NCI-H1417 (cell line): ENCODE data around the gene ST6GAL1.
A peak's percentile ranks its signal among the peaks of the same experiment; 100 is the strongest.
"Not testable (repeated sequence)": the region's sequence is repeated elsewhere in the genome, so short reads cannot be mapped to it uniquely, and the experiment has no call there.

Experiments
- DNase-seq, 3 experiments: peaks; one replicate each; lab custom pipeline; 2025; lab: John Stamatoyannopoulos, UW

Gene ST6GAL1

GRCh38 chr3:187021748-187022402, 91.5 kb downstream of the ST6GAL1 start:
- DNase-seq, result no peak

- DNase-seq, result no peak
Measured at GRCh38 chr3:187022403-187023029, 92.2 kb downstream of the ST6GAL1 start.

GRCh38 chr3:187023340-187023739, 93.0 kb downstream of the ST6GAL1 start:
- DNase-seq, result not testable (repeated sequence)

DNA sequence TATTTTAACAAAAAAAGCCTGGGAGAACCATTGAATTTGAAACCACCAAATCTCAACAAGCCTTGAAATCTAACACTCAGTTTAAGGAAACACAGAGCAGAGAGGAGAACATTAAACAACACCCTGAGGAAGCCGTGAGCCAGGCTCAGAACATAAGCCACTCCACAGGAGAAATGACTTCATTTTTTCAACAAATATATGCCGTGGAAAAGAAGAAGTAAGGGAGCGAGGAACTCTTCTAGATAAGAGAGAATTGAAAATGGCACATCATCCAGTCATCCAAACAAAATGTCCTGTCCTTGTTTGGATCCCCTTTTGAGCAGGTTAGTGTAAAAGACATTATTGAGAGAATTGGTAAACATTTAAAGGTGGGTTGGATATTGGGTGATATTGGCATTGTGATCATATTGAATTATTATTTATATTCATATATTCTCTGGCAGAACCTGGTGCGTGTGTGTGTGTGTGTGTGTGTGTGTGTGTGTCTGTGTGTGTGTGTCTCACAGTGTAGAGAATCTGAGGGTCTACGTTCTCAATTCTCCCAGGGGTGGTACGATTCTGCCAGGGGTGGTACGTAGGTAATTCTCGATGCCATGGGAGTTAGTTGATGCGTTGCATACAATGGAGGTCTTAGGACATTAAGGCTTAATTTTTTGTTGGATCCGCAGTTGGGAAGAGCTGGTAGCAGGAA, 94.4 kb downstream of the ST6GAL1 start:
- no peak for DNase-seq

DNA sequence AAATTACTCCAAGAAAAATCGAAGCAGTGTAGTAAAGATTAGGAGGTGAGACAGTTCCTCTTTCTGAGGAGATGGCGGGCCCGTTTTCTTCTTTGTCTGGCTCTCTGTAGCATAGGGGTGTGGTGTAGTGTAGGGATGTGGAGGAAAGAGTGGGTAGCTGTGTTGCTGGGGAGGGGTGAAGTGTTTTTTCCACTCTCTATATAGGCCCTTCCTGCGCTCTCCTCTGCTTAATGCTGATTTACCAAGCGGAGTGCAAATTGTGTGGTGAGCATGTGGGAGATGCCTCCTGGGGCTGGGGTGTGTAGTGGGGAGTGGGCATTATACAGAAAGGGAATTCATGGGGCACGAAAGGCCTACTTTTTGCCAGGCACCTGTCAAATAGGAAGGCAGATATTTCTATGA, 94.9 kb downstream of the ST6GAL1 start:
- no peak for DNase-seq

DNA sequence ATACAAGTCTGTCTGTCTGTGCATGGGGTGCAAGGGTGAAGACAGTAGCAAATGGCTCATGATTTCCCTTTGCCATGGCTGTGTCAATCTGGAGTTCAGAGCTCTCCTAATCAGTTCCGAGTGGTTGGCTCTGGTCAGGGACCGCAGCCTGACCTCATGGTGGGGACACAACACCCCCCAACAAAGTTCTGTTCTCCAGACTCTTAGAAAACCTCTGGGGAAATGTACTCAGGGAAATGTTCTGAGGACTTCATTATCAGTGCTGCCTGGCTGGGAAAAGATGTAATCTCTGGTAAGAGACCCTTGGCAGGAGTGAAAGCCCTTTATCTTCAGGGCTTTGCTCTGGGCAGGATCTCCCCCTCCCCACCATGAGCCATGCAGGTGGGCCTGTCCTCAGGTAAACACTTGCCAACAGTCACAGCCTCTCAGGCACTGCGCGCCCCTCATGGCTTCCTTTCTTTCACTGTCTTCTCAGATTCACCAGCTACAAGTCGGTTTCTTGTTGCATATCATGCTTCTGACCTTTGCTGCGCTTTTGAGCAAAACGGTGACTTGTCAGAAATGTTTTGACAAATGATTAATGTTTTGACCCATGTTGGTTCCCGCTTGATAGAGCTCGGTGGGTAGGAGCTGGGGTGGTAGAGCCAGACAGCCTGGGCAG, 95.5 kb downstream of the ST6GAL1 start:
- peak in 1 of 3 experiments; percentile 35 for DNase-seq

GRCh38 chr3:187026317-187026670, 96.0 kb downstream of the ST6GAL1 start:
- no peak for DNase-seq

DNA sequence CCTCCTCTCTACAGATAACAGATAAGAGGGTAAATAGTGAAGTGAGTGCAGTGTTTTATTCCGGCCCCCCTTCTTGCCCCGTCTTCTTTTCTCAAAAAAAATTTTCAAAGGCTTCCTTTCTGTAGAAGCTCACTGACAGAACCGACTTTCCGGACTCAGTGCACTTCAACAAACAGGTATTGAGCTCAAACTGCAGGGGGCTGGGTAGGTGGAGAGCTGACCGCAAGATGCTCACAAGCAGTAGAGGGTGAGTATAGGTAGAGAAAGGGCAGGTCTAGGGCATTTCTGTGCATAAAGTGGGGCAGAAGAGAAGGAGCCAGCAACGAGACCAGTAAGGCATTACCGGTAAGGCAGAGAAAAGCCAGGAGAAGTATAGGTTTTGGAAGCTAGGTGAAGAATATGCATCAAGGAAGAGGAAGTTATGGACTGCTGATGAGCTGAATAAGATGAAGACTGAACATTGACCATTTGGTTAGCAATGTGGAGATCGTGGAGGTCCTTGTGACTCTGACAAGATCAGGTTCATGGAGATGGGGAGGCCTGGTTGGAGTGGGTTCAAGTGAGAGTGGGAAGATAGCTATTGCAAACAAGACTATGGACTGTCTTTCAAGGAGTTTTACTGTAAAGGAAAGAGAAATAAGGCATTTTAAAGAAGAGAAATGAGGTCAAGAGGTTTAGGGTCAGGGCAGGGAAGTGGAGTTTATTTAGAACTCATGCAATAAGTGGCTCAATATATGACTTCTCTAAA, 97.4 kb downstream of the ST6GAL1 start:
- no peak for DNase-seq

DNA sequence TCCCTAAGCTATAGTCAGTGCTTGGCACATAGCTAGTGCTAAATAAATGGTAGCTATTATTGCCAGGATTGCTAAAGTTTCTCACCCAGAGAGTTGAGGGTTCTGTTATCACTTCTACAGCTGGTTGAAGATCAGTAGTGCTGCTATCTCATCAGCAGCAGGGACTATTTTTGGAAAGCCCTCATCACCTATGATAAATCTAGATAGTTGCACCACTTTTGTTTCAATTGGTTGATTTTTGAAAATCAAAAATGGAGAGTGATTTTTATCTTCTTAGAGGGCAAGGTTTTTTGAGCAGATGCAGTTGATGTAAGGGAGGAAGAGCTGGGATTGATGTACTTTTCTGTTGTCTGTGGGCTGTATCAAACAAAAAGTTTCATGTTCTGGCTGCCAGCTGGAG, 101.6 kb downstream of the ST6GAL1 start:
- DNase-seq, result no peak

DNA sequence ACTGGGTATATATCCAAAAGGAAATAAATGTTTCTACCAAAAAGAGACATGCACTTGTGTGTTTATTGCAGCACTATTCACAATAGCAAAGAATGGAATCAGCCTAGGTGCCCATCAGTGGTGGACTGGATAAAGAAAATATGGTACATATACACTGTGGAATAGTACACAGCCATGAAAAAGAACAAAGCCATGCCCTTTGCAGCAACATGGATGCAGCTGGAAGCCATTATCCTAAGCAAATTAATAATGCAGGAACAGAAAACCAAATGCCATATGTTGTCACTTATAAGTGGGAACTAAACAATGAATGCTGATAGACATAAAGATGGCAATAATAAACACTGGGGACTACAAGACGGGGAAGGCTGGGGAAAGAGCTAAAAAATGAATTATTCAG, 106.1 kb downstream of the ST6GAL1 start:
- no peak for DNase-seq

DNA sequence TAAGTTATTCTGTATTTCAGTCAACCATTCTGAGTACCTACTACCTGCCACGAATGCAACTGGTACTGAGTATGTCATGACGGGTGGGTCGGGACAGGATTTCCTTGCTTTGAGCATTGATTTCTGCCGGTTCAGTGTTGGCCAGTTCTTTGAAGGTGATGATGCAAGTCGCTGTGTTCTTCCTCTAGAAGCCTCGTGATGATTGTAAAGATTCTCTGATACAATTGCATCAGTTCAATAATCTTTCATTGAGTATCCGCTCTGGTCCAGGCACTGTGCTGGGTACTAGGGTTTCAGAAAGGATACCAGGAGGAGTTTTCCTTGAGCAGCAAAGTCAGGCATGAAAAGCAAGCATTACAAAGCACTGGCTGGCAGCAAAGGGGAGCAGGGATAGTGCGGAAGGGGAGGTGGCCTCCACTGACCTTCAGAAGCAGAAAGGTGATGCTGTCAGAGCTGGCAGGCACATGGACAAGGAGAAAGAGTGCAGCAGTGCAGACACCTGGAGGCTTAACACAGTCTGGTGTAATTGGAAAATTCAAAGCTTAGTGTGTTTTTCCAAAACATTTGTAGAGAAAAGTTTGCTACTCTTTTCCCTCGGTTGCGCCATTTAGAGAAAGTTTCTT, 108.9 kb downstream of the ST6GAL1 start:
- DNase-seq, result no peak

DNA sequence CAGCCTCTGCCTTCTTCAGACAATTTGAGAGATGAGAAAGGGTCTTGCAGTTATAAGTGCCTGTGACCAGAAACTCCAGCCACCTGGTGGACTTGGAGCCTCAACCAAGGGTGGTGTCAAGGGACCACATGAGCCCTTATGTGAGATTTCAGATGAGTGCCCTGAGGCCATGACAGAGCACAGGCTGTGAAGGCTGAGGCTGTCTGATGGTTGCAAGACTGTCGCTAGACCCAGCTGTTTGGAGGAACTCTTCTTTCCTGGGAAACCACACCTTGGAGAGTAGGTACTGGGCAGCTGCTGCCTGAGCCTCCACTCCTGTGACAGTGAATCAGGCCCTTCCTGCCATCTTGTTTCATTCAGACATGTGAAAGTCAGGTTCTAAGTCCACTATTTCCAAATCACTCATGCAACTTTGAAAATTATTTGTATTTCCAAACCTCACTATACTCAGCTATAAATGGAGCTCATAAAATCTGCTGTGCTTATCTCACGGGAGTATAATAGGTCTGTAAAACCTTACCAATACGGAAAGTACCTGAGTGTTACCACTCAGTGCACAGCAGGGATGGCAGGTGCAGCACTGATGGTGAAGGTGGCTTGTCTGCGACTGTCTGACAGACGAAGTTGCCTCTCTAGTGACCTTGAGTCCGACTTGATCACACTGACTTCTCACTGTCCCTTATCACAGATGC, 109.5 kb downstream of the ST6GAL1 start:
- DNase-seq, result peak in 1 of 3 experiments; percentile 42

GRCh38 chr3:187040516-187041361, 110.4 kb downstream of the ST6GAL1 start:
- DNase-seq, result no peak

DNA sequence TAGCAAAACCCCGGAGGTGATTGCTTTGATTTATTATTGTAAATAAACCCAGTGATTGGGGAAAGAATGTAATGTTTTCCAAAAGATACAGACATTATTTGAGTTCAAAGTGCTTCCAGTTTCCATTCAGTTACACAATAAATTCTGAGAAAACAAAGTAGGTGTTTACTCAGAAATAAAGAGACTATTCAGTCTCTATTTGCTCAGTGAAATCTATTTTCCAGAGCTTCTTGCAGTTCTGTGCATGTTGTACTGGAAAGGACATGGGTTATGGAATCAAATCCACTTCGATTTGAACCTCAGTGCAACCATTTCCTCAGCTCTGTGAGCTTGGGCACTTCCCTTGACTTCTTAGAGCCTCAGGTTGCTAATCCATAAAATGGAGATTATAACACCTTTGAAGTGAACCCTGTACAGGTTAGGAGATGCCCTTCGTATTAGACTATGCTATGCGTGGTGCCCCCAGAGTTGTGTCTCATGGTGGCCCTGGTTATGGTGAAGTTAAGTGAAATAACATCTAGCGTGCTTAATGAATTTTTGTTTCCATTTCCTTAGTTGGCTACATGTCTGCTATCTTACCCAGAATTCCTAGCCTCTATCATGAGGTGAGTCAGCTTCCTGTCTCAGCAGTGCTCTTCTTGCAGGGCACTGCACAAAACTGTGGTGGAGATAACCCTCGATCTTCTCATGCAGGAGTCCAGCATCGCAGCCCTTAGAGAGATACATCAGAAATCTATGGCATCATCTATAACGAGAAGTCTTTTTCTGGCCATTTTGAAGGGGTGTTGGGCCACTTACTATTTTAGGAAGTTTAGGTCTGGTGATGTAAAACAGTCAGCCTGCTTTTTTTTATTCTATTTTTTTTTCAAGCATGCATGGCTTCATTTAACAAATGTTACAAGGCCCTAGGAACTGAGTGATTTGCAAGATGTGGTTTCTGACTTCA, 111.3 kb downstream of the ST6GAL1 start:
- DNase-seq, result no peak

DNA sequence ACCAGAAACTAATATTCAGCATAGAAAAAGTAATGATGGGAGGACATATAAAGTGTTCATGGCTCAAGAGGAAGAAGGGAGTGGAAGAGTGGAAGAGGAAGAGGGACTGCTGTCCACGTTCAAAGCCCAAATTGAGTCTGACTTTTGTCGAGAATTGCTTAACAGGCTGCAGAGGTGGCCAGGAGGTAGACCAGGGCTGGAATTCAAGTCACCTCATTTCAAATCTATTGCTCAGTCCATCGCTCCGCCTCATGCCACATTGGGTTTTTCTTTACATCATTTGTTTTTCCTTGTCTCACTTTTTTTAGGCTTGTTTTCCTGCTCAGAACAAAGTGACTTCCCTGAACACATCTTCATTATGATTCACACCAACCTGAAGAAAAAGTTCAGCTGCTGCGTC, 112.0 kb downstream of the ST6GAL1 start:
- no peak for DNase-seq

DNA sequence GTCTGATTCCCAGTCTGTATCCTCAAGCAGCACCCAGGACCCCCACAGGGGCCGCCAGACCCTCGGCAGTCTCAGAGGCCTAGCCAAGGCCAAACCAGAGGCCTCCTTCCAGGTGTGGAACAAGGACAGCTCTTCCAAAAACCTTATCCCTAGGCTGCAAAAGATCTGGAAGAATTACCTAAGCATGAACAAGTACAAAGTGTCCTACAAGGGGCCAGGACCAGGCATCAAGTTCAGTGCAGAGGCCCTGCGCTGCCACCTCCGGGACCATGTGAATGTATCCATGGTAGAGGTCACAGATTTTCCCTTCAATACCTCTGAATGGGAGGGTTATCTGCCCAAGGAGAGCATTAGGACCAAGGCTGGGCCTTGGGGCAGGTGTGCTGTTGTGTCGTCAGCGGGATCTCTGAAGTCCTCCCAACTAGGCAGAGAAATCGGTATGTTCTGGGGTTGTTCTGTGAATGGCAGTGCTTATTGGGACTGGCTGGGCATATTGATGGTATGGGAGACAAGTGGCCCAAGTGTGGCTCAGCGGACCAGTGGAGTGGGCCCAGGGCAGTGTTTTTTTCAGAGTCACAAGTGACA, 112.6 kb downstream of the ST6GAL1 start:
- no peak for DNase-seq

DNA sequence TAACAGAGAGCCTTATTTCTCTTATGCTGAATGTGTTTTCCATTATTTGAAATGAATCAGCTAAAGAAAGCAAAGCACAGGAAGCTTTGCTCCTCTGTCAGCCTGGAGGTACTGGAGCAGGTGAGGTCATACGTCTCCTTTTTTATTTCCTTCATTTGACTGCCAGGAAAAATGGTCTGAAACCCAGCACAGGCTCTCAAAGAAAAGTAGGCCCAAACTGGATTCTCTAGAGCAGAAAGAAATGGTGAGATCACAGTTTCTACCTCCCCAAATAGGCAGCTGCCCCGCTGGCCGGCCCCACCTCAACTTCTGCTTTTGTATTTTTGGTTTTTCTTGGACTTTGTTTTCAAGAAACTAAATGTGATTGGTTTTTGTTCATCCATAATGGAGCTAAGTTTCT, 113.9 kb downstream of the ST6GAL1 start:
- DNase-seq, result no peak

DNA sequence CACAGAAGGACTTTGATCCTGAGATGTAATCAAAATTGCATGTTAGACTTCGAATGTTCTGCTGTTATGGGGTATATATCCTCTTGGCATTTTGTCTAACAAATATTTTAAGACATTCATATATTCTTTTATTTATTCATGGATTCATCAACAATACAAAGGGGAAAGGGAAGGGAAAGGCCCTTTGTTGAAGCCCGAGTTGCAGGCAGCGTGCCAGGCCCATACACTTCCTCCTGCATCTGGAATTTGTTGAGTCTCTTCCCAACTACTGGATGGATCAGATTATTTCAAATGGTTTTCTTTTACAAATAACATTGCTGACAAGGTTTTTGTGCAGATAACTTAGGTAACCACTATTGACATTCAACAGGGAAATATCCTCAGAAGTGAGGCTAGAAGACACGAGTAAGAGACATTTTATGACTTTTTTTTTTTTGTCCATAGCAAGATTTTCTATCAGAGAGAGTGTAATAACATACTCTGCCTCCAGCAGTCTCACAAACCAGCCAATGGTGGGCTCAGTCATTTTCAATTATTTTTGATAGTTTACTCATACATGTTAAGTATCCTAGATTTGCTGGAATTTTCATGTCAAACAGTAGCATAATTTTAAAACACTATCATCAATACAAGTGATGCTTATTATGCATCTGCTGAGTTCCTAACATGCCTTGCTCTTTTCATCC, 114.7 kb downstream of the ST6GAL1 start:
- DNase-seq, result no peak
